GM10847 (cell line): ENCODE data around the gene NRCAM.

Experiments used
- POLR2A ChIP-seq: IDR thresholded peaks from 2 replicates; pipeline ENCODE4 v1.6.1; 2011; ENCODE audit not compliant: insufficient read length; ENCODE audit errors: extremely low read depth

Gene NRCAM

GRCh38 chr7:108291152-108291508, 165.1 kb downstream of the NRCAM start:
- no peak for TF ChIP-seq POLR2A

DNA sequence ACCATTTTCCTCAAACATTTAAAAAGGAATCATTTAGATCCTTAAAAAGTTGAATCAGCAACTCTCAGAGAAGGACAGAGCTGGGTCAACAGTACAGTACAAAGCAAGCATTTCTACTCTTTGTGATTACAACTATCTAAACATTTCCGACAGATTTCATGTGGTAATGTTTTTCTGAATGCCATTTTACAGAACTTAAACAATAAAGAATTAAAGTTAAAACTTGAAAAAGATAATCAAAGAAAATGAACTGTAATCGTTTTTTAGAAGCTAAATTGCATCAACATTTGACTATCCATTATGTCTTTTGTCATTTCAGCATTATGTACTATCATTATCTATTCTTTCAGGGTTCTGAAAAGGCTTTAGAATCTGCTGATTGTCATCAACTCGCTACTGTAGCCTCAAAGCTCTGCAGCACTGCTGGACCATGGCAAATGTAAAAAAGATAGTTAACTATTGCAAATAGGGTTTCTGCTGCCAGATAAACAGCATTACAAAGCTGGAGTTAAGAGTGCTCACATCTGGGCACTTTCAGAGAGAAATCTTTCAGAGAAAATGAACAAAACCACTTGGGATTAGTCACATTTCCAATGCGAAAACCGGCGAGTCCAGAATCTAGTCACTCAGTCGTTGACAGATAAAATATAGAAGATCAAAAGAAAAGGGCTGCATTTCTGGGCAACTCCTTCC, 165.6 kb downstream of the NRCAM start:
- TF ChIP-seq POLR2A, result no peak

DNA sequence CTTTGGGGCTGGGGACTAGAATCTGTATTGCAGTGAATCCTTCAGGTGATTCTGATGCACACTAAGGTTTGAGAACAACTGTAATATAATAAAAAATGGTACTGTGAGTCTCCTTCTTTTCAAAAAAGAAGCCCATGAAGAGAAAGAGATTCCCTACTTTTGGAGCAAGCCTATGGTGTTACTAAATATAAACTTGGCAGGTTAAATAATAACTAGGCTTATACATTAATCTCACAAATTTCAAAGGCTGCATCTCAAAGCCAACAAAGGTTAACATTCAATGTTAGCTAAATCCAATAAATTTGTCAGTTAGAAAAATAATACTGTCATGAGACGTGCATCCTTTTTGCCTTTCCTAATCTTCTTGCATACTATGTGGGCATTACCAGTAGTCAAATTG, 166.4 kb downstream of the NRCAM start:
- no peak for TF ChIP-seq POLR2A

DNA sequence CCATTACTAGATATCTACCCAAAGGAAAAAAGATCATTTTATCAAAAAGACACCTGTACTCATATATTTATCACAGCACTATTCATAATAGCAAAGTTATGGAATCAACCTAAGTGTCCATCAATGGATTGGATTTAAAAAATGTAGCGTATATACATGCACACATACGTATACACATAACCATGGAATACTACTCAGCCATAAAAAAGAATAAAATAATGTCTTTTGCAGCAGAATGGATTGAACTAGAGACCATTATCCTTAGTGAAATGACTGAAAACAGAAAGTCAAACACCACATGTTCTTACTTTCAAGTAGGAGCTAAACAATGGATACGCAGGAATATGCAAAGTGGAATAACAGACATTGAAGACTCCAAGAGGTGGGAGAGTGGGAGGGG, 168.4 kb downstream of the NRCAM start:
- TF ChIP-seq POLR2A, result no peak

- no peak for TF ChIP-seq POLR2A
These were observed 169.8 kb downstream of the NRCAM start for GRCh38 chr7:108286290-108286904.

- no peak for TF ChIP-seq POLR2A
These were observed 170.5 kb downstream of the NRCAM start for GRCh38 chr7:108285778-108286177.

GRCh38 chr7:108285003-108285368, 171.2 kb downstream of the NRCAM start:
- TF ChIP-seq POLR2A, result no peak

DNA sequence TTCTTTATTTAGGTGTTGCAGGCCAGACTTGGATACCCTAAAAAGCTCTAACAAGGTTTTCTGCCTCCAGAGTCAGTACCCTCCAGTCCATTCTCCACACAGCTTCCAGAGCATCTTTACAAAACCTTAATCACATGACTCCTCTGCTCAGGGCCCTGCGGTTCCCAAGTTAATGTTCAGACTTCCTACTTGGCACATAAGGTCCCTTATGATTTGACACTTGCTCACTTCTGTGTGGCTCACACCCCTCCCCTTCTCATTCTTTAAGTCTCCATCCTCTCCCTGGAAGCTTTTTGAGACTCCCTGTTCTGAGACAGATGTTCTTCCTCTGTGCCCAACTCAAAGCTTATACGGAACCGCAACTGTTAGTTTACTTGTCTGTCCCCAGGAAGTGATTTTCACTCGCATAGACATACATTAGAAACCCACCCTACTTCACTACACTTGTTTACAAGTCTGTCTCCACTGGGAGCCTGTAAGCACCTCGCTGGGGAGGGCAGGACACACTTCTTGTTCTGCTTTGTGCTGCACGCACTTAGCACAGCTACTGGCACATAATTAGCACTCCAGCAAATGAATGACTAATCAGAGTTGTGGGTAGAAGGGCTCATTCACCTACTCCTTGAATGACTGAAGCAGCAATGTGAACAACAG, 171.8 kb downstream of the NRCAM start:
- TF ChIP-seq POLR2A, result no peak

- no peak for TF ChIP-seq POLR2A
These were observed 173.0 kb downstream of the NRCAM start for GRCh38 chr7:108283252-108283651.

DNA sequence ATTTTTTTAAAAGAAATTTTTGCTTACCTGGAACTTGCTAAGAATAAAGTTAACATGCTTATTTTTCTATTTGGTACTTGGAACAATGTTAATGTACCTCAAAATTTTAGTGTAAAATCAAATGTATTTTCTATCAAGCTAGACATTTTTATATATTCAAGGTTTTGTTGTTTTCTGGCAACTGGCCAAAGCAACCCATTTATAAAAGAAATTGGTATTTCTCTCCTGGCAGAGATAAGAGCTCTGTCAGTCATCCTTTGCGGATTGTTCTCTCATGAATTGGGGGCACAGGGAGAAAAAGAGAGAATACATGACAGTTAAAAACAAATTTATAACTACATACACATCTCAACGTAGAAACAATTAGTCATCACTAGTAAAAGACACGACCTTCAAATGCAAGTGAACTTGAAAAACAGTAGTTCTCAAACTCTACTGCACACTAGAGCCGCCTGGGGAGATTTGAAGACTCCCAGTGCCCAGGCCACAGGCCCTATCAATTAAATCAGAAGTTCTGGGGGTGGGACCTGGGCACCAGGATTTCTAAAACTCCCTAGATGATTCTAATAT, 173.7 kb downstream of the NRCAM start:
- TF ChIP-seq POLR2A, result no peak

DNA sequence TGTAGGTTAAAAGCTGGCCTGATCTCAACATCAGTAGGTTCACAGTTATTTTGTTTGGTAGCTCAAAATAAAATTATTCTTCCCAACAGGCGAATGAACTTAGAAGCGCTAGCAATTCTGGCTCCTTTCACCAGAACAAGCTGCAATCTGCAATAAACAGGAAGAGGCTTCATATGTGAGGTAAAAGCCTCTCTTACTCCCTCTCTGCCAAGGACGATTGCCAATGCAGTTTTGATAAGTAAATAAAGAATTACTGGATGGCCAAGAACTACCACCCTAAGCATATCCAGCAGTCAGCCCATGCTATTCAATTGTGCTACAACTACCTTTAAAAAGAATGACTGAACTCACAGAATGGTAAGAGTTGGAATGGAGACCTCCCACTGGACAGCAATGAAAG, 176.1 kb downstream of the NRCAM start:
- TF ChIP-seq POLR2A, result no peak

GRCh38 chr7:108278776-108279175, 177.5 kb downstream of the NRCAM start:
- no peak for TF ChIP-seq POLR2A

DNA sequence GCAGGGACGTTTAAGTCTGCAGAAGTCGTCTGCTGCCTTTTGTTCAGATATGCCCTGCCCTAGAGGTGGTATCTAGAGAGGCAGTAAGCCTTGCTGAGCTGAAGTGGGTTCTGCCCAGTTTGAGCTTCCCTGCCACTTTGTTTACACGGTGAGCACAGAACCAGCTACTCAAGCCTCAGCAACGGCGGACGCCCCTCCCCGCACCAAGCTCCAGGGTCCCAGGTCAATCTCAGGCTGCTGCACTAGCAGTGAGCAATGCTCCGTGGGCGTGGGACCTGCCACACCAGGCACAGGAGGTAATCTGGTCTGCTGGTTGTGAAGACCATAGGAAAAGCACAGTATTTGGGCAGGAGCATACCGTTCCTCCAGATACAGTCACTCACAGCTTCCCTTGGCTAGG, 178.0 kb downstream of the NRCAM start:
- TF ChIP-seq POLR2A, result no peak

DNA sequence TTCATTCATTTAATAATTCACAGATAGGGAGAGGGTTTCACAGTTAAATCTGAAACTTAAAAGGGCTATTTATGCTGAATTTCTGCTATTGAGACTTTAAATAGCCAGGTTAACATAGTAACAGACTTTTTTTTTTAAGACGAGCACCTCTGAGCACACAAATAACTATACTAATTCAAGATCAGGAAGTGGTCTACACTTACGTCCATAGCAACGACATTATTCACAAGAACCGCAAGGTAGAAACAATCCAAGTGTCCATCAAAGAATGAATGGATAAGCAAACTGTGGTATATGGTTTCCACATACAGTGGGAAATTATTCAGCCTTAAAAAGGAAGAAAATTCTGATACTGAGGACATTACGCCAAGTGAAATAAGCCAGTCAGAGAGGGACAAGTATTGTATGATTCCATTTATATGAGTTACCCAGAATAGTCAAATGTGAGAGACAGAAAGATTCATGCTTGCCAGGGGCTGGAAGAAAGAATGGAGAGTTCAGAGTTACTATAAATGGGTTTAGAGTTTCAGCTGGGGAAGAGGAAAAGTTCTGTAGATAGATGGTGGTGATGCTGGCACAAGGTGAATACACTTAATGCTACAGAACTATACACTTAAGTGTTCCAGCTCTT, 185.7 kb downstream of the NRCAM start:
- no peak for TF ChIP-seq POLR2A

- TF ChIP-seq POLR2A, result no peak
These were observed 187.9 kb downstream of the NRCAM start for GRCh38 chr7:108268200-108268820.
